Tibial artery (tissue), 4 donors: ENCODE results near the gene TLE3.
A peak's percentile ranks its signal among the peaks of the same experiment; 100 is the strongest.

Source experiments
- DNase-seq, 2 donors: peaks; one replicate each; pipeline ENCODE4 v3.0.0-alpha.2; 2019
- H3K27ac ChIP-seq, 2 donors: fragments of 200-600 bp; sonication (generic) in 1 of 2; 1 replicate in 1 of 2; 2 replicates in 1 of 2; pipeline ENCODE4 v1.5.1; 2018 to 2019; ENCODE audit warnings: mild to moderate bottlenecking in 1 of 2
- H3K27me3 ChIP-seq, 2 donors: fragments of 200-600 bp; sonication (generic) in 1 of 2; one replicate each; pipeline versions ENCODE4 v1.5.1 to v1.6.0; 2016 to 2019
- H3K36me3 ChIP-seq, 3 donors: fragments of 200-600 bp; sonication (generic) in 2 of 3; one replicate each; pipeline ENCODE4 v1.5.1; 2016 to 2019; ENCODE audit warnings: mild to moderate bottlenecking in 2 of 3
- H3K4me1 ChIP-seq, 4 donors: fragments of 200-600 bp; sonication (generic) in 2 of 4; 1 replicate in 3 of 4; 2 replicates in 1 of 4; pipeline ENCODE4 v1.5.1; 2016 to 2019
- H3K4me3 ChIP-seq, 2 donors: fragments of 200-600 bp; sonication (generic) in 1 of 2; 1 replicate in 1 of 2; 2 replicates in 1 of 2; pipeline ENCODE4 v1.5.1; 2018 to 2019; ENCODE audit warnings: mild to moderate bottlenecking in 2 of 2
- H3K9me3 ChIP-seq, 3 donors: fragments of 200-600 bp; sonication (generic) in 1 of 3; one replicate each; pipeline ENCODE4 v1.5.1; 2016 to 2019
- intact Hi-C: fragments of 100-400 bp; cut with DNase I; formaldehyde crosslinking; loops from one replicate; pipeline ENCODE4 v1.15.0; 2023; ENCODE audit warnings: low total_unique reads
- TF ChIP-seq, protein P1 (sequence below), 2 experiments: fragments of 200-600 bp in 1 of 2; fragments of 450-650 bp in 1 of 2; IDR thresholded peaks; one replicate each; pipeline ENCODE4 v1.5.1; 2017 to 2019; ENCODE audit warnings: antibody characterized with exemption in 2 of 2, mild to moderate bottlenecking in 1 of 2, moderate library complexity in 1 of 2

The TLE3 gene

GRCh38 chr15:69998541-69999391 is 99.0 kb downstream of the TLE3 start:
- DNase-seq = no peak

GRCh38 chr15:69997813-69998212 is 99.9 kb downstream of the TLE3 start:
- H3K27ac ChIP-seq = no peak overlapping the region
- H3K27me3 ChIP-seq = no peaks in the 10 kb centered on the region
- no peaks in the 10 kb centered on the region for H3K36me3 ChIP-seq
- H3K4me3 ChIP-seq = no peak overlapping the region
- intact Hi-C loops = no loop called here
- peak in 1 of 2 donors; percentile 49 for DNase-seq
- no peaks in the 10 kb centered on the region for H3K4me1 ChIP-seq
- TF ChIP-seq, protein P1, sequence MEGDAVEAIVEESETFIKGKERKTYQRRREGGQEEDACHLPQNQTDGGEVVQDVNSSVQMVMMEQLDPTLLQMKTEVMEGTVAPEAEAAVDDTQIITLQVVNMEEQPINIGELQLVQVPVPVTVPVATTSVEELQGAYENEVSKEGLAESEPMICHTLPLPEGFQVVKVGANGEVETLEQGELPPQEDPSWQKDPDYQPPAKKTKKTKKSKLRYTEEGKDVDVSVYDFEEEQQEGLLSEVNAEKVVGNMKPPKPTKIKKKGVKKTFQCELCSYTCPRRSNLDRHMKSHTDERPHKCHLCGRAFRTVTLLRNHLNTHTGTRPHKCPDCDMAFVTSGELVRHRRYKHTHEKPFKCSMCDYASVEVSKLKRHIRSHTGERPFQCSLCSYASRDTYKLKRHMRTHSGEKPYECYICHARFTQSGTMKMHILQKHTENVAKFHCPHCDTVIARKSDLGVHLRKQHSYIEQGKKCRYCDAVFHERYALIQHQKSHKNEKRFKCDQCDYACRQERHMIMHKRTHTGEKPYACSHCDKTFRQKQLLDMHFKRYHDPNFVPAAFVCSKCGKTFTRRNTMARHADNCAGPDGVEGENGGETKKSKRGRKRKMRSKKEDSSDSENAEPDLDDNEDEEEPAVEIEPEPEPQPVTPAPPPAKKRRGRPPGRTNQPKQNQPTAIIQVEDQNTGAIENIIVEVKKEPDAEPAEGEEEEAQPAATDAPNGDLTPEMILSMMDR (IDR thresholded peaks at IDR 0.05) = no peak
- peaks cover 0 to 6% (median 4%) of the 10 kb centered on the region in 3 donors for H3K9me3 ChIP-seq

More at GRCh38 chr15:69998541-69999391, 99.0 kb downstream of the TLE3 start:
- peaks cover 0 to 14% (median 6%) of the 10 kb centered on the region in 3 donors for H3K9me3 ChIP-seq
- intact Hi-C loops = no loop called here
- TF ChIP-seq, protein P1 (IDR thresholded peaks at IDR 0.05) = no peak
- no peak overlapping the region for H3K4me3 ChIP-seq
- H3K27me3 ChIP-seq = no peaks in the 10 kb centered on the region
- H3K27ac ChIP-seq = no peak overlapping the region
- H3K4me1 ChIP-seq = no peaks in the 10 kb centered on the region
- no peaks in the 10 kb centered on the region for H3K36me3 ChIP-seq
